GM12872 (cell line): ENCODE measurements around the gene FBP2.

ENCODE experiments used
- TF ChIP-seq, protein P1 (sequence below): IDR thresholded peaks from 3 replicates; pipeline ENCODE4 v1.5.1; 2011; ENCODE audit warnings: low read depth, mild to moderate bottlenecking, low read length, moderate library complexity; ENCODE audit not compliant: insufficient read depth

The FBP2 gene

DNA sequence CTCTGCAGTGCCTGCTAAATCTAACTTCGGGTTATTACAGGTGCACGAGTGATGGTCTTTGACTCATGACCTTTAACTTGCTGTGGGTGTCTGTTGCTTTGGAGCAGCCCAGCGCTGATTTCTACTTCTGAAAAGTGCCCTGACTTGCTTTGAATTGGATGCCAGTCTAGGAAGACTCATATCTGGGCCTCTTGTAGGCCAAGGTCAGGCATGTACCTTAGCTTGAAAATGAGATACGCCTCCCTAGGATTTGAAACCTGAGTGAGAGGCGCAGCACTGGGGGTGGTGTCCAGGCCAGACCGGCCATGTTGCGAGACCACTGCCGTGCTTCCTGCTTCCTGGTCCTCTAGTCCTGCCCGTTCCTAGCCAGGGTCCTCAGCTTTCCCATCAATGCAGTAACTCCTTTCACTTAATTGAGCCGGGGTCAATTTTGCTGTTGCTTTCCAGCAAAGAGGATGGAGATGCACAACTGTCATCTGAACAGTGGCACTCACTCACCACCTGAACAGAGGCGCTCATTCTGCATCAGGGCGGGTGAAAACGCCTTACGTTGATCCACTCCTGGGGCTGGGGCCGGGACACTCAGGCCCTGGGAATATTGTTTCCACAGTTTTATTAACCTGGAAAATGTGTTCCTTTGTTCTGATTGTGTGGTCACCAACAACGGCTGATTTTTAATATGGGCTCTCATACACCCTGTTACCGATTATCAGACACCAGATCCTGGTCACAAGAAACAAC lies 24.5 kb downstream of the FBP2 start:
- TF ChIP-seq, protein P1, sequence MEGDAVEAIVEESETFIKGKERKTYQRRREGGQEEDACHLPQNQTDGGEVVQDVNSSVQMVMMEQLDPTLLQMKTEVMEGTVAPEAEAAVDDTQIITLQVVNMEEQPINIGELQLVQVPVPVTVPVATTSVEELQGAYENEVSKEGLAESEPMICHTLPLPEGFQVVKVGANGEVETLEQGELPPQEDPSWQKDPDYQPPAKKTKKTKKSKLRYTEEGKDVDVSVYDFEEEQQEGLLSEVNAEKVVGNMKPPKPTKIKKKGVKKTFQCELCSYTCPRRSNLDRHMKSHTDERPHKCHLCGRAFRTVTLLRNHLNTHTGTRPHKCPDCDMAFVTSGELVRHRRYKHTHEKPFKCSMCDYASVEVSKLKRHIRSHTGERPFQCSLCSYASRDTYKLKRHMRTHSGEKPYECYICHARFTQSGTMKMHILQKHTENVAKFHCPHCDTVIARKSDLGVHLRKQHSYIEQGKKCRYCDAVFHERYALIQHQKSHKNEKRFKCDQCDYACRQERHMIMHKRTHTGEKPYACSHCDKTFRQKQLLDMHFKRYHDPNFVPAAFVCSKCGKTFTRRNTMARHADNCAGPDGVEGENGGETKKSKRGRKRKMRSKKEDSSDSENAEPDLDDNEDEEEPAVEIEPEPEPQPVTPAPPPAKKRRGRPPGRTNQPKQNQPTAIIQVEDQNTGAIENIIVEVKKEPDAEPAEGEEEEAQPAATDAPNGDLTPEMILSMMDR, result no peak

DNA sequence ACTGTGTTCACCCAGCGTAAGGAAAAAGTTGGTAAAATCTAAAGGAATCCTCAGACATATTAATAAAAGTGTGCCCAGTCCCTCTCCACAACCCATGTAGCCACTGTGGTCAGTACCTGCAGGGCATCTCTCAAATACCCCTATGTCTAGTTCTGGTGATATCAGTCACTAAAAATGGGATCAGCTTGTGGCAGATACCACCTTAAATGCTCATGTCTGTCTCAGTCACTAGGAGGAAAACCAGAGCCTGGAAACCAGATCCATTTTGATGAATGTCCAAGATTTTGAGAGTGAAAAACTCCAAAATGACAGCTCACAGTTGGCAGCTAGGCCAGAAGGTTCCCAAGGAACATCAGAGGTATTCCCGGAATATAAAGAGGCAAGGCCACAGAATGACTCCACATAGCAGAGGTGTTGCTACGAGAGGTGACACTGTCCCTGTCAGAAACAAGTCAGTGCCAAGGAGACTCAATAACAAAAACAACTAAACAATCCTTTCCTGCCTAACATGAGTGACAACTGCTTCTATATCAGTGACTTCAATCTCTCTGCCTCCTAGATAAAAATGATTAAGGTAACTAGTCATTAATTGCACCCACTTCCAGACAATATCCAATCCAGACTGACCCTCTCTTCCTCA lies 25.3 kb downstream of the FBP2 start:
- TF ChIP-seq, protein P1, result no peak

DNA sequence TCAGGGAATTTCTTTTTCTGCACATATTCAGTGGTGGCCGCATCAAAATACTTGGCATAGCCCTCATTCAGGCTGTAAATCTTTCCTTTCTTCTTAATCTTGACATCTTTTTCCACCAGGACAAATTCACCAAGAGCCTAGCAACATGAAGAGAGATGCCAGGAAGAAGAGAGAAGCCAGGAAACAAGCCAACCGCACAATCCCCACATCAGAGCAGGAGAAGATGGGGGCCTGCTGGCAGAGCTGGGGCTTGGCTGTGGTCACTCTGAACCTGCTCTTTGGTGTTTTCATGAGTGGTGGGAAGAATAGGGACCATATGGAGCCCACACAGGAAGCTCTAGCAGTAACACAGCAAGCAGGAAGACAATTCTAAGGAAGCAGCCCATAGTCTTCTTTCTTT lies 26.4 kb downstream of the FBP2 start:
- TF ChIP-seq, protein P1, result no peak

DNA sequence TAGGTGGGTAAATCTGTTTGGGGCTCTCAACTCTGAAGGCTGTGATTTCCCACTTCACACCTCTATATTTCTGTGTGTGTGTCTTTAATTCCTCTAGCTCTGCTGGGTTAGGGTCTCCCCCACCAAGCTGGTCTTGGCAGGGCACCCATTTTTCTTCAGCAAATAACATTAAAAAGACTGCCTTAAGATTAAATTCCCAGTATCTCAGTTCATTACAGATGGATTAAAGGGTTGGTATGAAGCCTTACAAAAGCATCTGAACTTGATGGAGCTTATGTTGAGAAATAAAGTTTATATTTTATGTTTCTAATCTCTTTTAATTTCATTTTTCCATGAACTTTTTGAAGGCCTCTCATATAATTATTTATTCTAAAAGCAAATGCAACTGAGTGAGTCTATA lies 27.1 kb downstream of the FBP2 start:
- TF ChIP-seq, protein P1, result no peak

DNA sequence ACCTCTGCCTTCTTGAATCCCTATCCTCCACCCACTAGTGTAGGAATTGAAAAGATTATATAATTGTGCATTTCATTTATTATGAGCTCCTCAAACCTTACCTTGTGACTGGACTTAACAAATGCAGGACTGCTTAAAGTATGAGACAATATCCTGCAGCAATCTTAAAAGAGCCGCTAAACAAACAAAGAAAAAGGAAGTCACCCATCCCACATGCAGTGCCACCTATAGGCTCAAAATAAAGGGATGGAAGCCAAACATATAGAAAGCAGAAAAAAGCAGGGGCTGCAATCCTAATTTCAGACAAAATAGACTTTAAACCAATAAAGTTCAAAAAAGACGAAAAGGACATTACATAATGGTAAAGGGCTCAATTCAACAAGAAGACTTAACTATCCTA lies 30.1 kb downstream of the FBP2 start:
- TF ChIP-seq, protein P1, result no peak

DNA sequence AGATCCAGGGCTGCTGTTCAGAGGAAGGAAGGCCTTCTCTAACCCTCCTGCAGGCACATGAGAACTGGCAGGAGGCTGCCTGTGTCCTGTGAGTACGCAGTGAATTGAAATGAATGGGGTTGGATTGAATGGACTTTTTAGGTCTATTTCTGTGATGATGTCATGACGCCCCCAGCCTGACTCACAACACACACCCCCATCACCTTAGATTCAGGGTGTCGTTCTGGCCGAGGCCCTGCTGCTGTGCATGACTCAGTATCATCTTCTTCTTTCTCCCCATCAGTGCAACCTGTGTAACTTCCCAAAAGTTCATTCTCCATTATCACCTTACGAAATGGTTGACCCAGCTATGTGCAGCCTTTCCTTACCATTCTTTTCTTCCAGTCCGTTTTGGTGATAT lies 33.4 kb downstream of the FBP2 start:
- TF ChIP-seq, protein P1, result no peak

DNA sequence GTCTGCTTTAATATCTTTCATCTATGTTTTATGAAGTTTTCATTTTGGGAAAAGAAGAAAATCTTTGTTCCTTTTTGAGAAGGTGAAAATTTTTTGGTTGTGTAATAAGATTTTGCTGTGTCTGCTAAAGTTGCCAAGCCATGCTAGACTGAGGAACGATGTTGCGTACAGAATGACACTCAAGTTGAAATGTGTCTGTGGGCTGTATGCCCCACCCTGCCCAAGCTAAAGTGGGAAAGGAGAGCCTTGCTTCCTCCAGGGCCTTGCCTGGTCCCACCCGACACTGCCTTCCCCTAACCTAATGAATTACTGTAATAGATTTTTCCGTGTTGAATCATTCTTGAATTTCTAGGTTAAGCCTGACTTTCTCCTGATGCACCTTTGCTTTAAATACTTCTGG lies 36.2 kb downstream of the FBP2 start:
- TF ChIP-seq, protein P1, result no peak
